IPS DF 4.7 (cell line): ENCODE measurements around the gene BRD9.
"Not testable (repeated sequence)": the region's sequence is repeated elsewhere in the genome, so short reads cannot be mapped to it uniquely, and the experiment has no call there.

Source experiments
- DNase-seq: peaks from one replicate; pipeline ENCODE4 v3.0.0-alpha.2; 2013; ENCODE audit warnings: low spot score; ENCODE audit errors: extremely low read depth

BRD9 gene

DNA sequence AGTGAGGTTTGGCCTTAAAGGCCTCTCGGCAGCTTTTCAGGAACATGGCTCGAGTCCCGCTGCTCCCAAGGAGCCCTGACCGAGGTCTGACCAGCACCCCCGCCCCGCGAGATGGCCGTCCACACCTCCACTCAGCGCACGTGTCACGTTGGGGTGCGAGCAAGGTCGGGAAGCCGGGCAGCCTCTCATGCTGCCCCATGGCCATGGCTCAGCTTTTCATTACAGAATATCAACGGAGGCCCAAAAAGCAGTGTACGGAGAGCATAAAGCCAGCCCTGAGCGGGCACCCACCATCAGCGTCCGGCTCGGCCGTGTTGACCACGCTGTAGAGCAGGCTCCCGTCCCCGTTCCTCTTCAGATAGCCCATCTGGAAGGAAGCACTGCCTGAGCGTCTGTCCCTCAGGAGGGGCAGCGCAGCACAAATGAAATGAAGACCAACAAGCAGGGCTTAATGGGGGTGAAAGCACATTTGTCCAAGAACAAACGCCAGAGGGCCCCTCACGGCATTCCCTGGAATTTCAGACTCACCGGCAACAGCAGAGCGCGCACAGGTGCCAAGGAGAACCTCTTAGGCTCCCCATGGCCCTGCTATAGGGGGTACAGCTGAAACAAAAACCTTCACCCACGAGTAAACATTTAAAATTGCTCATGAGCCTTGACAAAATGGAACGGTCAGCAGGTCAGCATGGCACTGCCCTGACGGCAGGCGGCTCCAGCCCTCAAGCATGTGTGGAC lies 11.6 kb downstream of the BRD9 start:
- DNase-seq, result no peak

DNA sequence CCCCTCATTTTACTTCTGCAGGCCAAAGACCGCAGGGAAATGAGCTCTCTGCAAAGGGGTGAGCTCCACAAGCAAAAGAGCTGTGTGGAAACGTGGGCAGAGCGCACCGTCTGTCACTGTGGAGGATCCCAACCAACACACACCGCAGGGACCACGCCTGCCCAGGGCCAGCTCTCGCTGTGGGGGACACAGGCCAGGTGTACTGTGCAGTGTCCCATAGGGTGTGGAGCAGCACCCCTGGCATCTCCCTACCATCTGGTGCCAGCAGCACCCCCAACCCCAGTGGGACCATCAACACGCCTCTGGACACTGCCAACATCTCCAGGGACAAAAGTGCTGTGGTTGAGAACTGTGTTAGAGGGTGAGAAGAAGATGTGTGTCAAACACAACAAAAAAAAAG lies 13.9 kb downstream of the BRD9 start:
- not testable (repeated sequence) for DNase-seq

DNA sequence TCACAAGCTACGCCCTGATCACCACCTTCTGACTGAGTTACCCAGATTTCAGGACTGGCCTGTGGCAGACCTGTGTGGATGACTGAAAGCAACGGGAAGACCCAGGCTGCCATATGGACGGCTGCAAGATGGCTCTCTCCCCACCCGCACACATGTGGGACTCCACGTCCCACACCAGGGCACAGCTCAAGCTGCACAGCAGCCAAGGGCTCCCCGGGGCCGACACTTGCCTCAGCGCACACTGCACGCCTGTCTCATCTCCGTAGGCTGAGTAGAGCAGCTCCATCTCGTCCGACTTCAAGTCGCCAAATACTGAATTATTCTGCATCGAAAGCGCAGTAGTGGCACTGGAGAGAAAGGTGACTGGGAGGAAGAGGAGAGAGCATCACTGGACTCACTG lies 14.5 kb downstream of the BRD9 start:
- DNase-seq, result no peak

DNA sequence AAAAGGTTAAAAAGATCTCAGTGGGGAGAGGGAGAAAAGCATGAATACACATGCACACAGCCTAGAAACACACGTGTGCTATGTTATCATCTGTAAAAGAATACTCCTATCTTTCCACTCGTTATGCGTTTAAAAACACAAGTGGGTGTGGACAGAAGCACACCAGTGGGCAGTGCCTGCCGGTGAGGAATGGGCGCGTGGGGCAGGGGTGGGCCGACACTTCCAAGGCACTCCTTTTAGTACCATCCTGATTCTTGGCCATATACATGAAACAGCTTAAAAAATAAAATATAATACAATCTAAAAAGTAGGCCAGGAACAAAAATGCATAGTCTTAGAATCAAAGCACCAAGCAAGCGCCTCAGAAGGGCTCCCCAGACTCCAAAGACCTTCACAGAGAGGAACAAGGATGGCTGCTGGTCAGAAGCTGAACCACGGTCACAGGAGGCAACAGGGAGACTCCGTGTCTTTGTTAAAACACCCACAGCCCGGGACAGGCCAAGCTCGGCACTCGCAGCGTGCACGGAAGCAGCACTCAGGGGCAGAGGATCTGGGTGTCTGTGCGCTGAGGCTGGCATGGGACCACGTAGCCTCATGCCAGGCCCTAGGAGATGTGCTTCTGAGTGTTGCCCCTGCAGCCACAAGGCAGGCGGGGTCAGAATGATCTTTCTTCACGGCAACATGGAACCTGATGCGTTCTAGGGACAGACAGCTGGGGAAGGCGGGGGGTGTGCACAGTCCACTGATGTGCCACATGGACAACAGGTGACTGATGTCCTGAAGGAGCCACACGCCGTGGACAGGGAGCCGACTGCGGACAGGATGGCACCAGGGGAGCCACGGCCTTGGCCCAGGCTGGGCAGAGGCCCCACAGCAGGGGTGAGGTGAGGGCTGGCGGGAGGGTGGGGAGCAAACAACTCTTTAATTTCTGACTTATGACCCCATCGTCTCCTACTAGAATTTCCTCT lies 15.9 kb downstream of the BRD9 start:
- no peak for DNase-seq

DNA sequence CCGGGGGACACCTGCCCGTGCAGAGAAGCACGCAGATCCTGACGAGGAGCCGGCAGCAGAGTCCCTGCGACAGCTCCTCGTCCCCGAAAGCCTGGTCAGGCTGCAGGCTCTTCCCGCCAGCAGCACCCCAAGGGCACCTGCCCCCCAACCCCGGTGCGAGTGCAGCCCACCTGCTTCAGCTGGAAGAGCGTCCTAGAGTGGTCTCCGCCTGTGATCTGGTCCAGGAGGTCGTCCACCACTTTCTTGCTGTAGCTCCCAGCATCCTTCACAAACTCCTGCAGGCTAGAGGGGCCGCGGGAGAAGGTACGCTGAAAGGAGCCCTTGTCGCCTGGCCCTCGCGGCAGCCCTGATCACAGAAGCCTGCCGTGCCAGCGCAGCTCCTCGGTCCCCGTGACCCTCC lies 16.7 kb downstream of the BRD9 start:
- DNase-seq, result no peak

DNA sequence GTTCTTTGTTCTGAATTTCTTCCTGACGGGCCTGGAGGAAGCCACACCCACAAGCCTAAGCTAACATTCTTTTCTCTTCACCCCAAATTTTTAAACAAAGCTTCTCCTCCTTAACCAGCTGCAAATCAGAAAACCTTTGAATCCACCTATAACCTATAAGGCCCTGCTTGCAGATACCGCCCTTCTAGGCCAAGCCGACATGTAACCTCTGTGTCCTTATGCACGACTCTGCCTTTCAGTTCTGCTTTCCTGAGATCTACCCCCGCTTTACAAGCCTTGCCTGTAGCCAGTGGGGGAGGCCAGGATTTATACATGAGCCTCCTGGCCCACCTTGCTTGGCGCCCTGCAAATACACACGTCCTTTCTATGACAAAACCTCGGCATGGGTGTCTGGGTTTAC lies 19.3 kb downstream of the BRD9 start:
- no peak for DNase-seq

DNA sequence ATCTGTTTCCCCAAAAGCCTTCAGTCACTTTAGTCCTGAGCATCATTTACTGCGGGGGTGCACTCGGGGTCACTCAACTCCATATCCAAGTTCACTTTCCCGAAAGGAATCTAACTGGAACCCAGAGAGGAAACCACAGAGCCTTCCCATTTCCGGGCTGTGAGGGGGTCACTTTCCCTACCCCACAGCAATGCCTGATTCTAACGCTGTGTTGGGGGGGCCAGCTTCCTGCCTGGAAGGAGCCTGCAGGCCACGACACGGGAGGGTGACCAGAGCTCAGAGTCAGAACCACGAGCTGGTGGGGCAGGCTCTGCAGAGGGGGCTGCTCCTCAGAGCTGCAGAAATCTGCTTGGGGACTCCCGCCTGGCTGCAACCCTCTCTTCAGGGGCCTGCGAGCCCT lies 20.3 kb downstream of the BRD9 start:
- no peak for DNase-seq

DNA sequence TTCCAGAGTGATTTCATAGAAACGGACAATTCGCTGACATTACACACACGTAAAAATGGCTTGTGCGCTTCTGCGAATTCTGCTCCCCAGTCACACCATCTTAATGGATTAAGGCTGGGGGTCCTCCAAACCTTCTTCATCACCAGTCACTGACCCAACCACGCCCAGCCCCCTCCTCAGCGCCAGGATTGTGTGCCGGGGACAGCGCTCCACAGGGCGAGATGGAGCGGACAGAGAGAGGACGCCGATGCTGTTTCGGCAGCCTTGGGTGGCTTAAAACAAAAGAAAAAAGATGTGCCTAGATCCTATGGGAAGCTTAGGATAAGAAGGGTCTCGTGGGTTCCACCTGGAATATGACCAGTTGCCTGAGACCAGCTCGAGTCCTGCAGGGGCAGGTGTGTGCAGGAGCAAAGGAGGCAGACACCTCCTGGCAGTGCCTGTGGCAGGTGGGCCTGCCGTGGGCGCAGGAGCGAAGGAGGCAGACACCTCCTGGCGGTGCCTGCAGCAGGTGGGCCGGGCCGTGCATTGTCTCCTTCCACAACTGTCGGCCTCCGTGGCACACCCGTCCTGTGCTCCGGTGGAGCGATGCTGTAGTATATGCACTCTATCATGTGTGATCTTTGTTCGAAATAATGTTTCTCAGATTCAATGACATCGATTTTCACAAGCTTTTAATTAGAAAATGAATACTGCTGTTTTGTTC lies 20.9 kb downstream of the BRD9 start:
- DNase-seq, result no peak

DNA sequence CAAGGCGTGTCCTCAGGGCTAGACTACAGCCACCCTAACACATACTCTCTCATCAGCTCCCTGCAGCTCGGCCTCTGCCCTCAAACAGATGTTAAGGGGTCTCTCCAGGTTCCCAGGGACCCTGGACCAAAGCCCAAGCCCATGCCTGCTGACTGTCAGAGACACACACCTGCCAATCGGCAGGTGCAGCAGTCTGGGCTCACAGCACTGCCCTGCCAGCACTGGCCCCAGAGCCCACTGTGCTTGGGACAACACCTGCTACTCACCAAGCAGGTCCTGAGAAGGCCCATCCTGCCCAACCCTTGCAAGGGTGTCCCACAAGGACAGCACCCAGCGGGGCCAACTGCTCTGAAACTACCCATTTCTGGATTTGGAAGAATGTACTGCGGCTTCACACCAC lies 21.6 kb downstream of the BRD9 start:
- DNase-seq, result no peak

DNA sequence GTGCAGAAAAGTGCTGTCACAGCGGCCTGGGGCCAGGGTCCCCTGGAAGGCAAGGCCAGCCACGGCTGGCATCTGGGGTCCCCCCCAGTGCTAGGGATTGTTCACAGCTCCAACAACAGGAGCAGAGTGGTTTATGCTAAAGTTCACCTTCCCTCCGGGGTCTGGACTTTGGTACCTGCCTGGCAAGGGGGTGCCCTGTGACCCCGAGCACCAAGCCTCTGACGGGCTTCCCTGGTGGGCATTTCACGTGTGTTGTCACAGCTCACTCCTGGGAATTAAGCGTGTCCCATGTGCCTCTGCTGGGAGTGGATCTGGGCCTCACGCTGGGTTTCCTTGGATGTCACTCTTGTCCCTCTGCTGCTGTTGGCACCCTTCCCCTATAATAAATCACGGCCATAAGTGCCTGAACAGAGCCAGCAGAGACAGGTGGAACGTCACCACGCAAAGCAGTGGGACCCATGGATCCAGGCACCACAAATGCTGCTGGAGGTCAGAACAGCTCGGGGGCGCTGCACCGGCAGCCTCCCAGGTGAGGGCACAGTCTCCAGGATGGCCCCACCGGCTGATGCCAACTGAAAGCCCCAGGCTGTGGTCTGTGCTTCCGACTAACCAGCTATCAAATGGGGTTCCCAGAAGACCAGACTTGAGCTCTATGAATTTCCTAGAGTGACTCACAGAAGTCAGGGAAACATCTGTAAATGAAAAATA lies 24.0 kb downstream of the BRD9 start:
- DNase-seq, result no peak

DNA sequence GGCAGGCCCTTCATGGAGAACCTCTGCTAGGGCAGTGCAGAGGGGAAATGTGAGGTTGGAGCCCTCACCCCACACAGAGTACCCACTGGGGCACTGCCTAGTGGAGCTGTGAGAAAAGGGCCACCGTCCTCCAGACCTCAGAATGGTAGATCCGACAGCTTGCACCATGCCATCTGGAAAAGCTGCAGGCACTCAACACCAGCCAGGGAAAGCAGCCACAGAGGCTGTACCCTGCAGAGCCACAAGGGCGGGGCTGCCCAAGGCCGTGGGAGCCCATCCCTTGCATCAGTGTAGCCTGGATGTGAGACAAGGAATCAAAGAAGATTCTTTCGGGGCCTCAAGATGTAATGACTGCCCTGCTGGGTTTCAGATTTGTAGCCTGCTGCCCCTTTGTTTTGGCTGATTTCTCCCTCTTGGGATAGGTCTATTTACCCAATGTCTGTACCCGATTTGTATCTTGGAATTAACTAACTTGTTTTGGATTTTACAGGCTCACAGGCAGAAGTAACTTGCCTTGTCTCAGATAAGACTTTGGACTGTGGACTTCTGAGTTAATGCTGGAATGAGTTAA lies 25.2 kb downstream of the BRD9 start:
- DNase-seq, result no peak

DNA sequence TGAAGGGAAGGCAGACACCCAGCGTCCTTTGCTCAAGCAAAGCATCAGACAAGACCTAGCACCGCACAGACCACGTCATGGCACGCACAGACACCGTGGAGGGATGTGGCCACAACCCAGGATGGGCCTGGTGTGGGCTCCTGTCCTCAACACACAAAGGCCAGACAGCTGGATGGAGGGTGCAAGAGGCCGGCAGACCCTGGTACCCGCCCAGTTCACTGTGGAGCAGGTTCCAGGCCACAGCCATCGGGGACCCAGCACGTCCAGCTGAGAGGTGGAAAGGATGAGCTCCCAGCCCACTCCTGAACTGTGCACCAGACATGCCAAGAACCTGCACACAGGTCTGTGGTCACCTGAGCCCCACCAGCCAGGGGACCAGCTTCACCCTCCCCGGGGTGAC lies 26.8 kb downstream of the BRD9 start:
- no peak for DNase-seq

DNA sequence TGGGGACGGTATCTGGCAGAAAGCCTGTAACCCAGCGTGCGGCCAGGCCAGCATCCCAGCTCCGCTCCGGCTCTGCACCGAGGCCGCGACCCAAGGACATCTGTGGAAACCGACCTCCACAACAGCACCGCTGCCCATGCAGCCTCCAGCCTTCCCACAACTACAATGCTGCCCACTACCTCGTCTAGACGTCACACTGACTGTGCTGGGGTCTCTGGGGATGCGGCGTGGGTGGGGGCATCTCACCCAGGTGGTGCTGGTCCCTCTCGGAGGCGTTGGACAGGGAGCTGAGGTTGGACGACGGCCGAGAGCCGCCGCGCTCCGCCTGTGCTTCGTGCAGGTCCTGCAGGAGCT lies 27.5 kb downstream of the BRD9 start:
- DNase-seq, result no peak

DNA sequence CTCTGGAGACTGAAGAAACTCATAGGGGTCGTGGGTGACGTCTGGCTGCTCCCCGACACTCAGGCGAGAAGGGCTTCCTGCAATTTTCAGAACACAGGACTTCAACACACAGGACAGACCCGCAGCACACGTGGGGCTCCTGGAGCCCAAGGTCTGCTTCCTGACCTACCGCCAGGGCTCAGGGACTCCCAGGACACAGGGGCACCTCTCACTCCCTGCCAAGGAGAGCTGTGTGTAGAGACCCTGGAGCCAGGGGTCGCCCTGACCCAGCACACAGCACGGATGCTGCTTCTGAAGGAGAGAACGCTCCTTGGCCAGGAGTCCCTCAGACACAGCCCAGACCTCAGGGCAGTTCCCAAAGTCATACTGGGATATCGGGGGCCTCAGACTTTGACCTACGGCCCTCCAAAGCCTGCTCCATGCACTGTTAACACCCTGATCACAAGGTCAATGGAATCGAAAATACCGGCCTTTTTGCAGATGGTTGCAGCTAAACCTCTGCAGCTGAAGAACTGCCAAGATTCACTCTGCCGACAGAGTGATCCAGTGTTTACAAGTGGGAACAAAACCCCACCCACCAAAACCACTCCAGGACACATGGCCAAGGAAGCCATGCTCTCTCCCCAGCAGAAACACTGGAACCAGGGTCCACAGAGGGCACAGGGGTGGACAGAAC lies 28.0 kb downstream of the BRD9 start:
- DNase-seq, result no peak

DNA sequence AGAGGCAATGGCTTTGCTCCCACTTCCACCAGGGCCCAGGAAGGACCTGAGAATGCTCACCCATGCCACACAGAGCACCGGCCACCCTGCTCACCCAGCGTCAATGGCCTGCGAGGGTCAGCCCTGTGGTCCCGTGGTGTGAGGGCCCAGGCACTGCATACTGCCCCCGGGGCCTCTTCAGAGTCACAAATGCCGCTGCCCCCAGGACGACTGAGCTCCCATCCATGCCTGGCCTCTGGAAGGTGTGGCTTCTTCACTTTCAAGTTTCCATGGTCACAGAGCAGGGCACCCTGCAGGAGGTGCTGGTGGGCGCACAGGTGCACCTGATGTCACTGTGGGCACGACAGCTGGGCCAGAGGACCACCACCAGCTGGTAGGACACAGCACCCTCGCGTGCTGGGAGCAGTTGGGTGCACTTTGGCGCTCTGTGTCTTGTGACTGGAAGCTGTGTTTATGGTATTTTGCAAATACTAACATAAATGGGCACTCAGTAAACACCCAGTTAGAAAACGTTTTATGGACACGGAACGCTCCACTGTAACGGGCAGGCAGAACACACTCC lies 29.3 kb downstream of the BRD9 start:
- no peak for DNase-seq

DNA sequence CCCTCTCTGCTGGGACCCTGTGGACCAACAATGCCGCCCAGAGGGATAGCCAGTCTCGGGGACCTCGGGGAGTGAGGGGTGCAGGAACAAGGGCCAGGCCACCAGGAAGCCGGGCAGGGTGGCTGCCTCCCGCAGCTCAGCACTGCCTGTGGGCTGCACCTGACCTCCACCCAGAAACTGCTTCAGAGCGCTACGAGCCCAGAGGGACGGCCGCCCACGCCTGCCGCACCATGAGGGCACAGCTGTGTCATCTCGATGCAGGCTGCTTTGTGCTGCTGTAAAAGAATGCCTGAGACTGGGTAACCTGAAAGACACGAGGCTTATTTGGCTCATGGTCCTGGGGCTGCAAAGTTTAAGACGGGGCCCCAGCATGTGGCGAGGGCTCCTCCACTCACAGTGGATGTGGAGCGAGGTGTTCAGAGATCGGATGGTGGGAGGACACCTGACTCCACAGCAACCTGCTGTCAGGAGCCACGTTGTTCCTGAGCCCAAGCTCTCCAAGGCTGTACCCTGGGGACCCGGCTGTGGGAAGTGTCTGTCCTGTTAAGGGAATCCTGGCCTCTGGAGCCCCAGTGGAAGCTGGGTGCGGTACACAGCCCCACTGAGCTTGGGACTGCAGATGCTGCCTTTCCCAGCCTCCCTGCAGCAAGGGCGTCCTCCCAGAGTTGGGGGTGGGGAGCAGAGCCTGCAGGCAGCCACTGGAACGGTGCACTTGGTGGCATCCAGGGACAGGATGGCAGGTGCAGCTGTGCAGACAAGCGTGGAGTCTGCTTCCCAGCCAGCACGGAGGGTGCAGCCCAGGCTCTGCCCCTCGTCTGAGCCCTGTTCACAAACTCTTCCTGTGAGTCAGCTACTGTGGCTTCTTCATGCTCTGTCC lies 30.0 kb downstream of the BRD9 start:
- DNase-seq, result no peak

DNA sequence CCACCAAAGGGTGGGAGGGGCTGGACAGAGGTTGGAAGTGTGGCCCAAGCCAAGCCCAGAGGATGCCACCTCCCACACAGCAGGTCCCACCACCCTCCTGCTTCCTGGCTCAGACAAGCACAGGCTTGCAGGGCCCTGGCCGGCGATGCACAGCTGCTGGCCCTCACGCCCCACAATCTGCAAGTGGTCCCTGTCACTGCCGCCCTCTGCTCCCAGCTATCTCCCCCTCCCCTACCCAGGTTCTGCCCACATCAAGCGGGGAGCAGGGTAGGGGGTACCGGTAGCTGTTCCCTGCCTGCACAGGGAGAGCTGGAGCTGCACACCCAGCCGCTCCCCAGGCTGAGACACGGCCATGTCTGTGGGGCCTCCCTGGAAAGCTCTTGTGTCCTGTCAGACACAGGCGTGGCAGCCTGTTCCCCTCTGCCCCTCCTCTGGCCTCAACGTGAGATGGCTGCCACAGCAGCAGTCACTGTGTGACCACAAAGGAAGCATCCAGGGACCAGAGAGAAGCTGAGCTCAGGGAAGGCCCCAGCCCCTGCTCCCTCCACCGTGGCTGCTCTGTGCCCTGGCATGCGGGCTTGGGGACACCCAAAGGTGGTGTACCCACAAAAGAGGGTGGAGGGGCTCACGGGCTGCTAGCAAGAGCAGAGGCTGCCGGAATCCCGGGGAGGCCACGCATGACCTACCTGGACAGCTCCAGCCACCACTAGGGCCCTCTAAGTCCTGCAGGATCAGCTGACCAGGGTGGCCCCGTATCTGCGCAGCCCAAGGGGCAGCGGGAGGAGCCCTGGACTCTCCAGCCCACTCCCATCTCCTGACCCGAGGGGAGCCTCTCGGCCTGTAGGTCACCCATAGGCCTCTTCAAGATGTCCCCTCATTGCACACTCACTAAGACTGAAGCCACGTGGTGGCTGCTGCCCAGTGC lies 30.9 kb downstream of the BRD9 start:
- no peak for DNase-seq

DNA sequence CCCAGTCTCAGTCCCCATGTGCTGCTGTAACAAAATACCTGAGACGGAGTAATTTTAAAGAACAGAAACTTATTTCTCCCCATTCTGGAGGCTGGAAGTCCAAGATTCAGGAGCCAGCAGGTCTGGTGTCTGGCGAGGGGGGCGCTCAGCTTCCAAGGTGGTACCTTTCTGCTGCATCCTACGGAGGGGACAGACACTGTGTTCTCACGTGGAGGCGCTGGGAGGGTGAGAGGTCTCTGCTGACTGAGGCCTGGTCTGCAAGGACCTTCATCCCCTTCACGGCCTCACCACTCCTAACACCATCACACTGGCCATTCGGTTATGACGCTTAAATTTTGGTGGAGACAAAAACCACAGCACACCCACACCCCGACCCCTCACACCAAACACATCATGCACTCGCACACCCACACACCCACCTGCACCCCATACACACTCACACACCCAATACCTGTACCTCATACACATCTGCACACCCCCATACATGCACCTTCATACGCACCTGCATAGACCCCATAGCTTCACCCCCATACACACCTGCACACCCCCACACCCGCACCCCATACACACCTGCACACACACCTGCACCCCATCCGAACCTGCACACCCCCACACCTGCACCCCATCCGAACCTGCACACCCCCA lies 32.0 kb downstream of the BRD9 start:
- no peak for DNase-seq
